Neural cell (in vitro differentiated cells): ENCODE measurements around the gene GAB4. TPM values are rescaled to one million over a fixed set of nuclear protein-coding genes. Genes with fewer than 3 reads are reported as not detected.

ENCODE experiments used
- H2AFZ ChIP-seq: fragments of 200-600, 300-800 bp; sonication (generic), shearing (Covaris generic); 2 replicates; pipeline ENCODE4 v1.6.0; 2014; ENCODE audit warnings: low read depth, mild to moderate bottlenecking, antibody characterized with exemption, low read length, moderate library complexity
- H3F3A ChIP-seq: fragments of 200-600 bp; shearing (Covaris generic); 2 replicates; pipeline ENCODE4 v1.6.1; 2016; ENCODE audit warnings: mild to moderate bottlenecking, moderate library complexity, mixed read lengths, antibody characterized with exemption, low read length; ENCODE audit not compliant: insufficient read depth, poor library complexity, severe bottlenecking
- H3K27ac ChIP-seq: fragments of 200-600, 300-800 bp; sonication (generic), shearing (Covaris generic); 2 replicates; pipeline ENCODE4 v1.5.1; 2014; ENCODE audit warnings: mild to moderate bottlenecking, low read length, moderate library complexity
- H3K27me3 ChIP-seq: fragments of 300-800, 200-600 bp; sonication (generic), shearing (Covaris generic); 2 replicates; pipeline ENCODE4 v1.6.0; 2014; ENCODE audit warnings: mild to moderate bottlenecking, low read depth, low read length, moderate library complexity; ENCODE audit not compliant: insufficient read depth
- H3K36me3 ChIP-seq: fragments of 300-800, 200-600 bp; sonication (generic), shearing (Covaris generic); 2 replicates; pipeline ENCODE4 v1.5.1; 2014; ENCODE audit warnings: mild to moderate bottlenecking, antibody characterized with exemption, low read length, moderate library complexity; ENCODE audit not compliant: insufficient read depth
- H3K4me2 ChIP-seq: fragments of 300-800, 200-600 bp; sonication (generic), shearing (Covaris generic); 2 replicates; pipeline ENCODE4 v1.6.0; 2014; ENCODE audit warnings: mild to moderate bottlenecking, low read length
- H3K4me3 ChIP-seq: fragments of 300-800, 200-600 bp; sonication (generic), shearing (Covaris generic); 2 replicates; pipeline ENCODE4 v1.5.1; 2014; ENCODE audit warnings: mild to moderate bottlenecking, low read length, moderate library complexity
- H3K79me2 ChIP-seq: fragments of 200-600 bp; shearing (Covaris generic); replicated peaks from 2 replicates; pipeline ENCODE4 v1.6.0; 2014; ENCODE audit warnings: mild to moderate bottlenecking, low read length, moderate library complexity; ENCODE audit not compliant: insufficient read depth
- H3K9ac ChIP-seq: fragments of 300-800, 200-600 bp; sonication (generic), shearing (Covaris generic); 2 replicates; pipeline ENCODE4 v1.6.1; 2016; ENCODE audit warnings: mild to moderate bottlenecking, low read length, mixed read lengths
- H3K9me2 ChIP-seq: fragments of 200-600 bp; shearing (Covaris generic); 2 replicates; pipeline ENCODE4 v1.6.1; 2016; ENCODE audit warnings: mild to moderate bottlenecking, low read length, mixed read lengths; ENCODE audit not compliant: insufficient read depth
- H3K9me3 ChIP-seq: fragments of 200-600, 300-800 bp; sonication (generic), shearing (Covaris generic); 2 replicates; pipeline ENCODE4 v1.6.1; 2016; ENCODE audit warnings: mild to moderate bottlenecking, mixed run types, low read length, moderate library complexity, mixed read lengths
- H4K20me1 ChIP-seq: fragments of 200-600 bp; shearing (Covaris generic); 2 replicates; pipeline ENCODE4 v1.6.1; 2016; ENCODE audit warnings: mild to moderate bottlenecking, mixed run types; ENCODE audit not compliant: insufficient read depth
- EP300 ChIP-seq: fragments of 450-650 bp; conservative IDR thresholded peaks from 2 replicates; pipeline ENCODE4 v1.6.1; 2014; ENCODE audit warnings: antibody characterized with exemption, mild to moderate bottlenecking, moderate library complexity; ENCODE audit not compliant: poor library complexity, severe bottlenecking
- EZH2 ChIP-seq: fragments of 200-600, 300-800 bp; shearing (Covaris generic), sonication (generic); IDR thresholded peaks from 2 replicates; pipeline ENCODE4 v1.6.1; 2014; ENCODE audit warnings: antibody characterized with exemption, low read length, borderline replicate concordance, mild to moderate bottlenecking; ENCODE audit not compliant: insufficient read depth, poor library complexity, severe bottlenecking
- MXI1 ChIP-seq: fragments of 450-650 bp; conservative IDR thresholded peaks from 2 replicates; pipeline ENCODE4 v1.6.1; 2014; ENCODE audit warnings: antibody characterized with exemption, mild to moderate bottlenecking; ENCODE audit not compliant: poor library complexity, severe bottlenecking
- POLR2AphosphoS5 ChIP-seq: IDR thresholded peaks from 2 replicates; pipeline ENCODE4 v1.6.1; 2012
- RAD21 ChIP-seq: fragments of 450-650 bp; conservative IDR thresholded peaks from 2 replicates; pipeline ENCODE4 v1.6.1; 2014; ENCODE audit warnings: antibody characterized with exemption, mild to moderate bottlenecking, moderate library complexity
- REST ChIP-seq: IDR thresholded peaks from 2 replicates; pipeline ENCODE4 v1.6.1; 2012; ENCODE audit warnings: borderline replicate concordance
- SMC3 ChIP-seq: fragments of 450-650 bp; conservative IDR thresholded peaks from 2 replicates; pipeline ENCODE4 v1.6.1; 2014; ENCODE audit warnings: antibody characterized with exemption, mild to moderate bottlenecking, moderate library complexity; ENCODE audit not compliant: poor library complexity
- TAF1 ChIP-seq: IDR thresholded peaks from 2 replicates; pipeline ENCODE4 v1.6.1; 2012; ENCODE audit warnings: low read depth
- polyA plus RNA-seq: library from polyadenylated mRNA; depleted of rRNA; stranded (reverse); fragments of >200 nt; gene quantifications from 2 replicates; pipeline ENCODE4 v1.2.3, GENCODE V29; 2014
- TF ChIP-seq, protein P1 (sequence below): fragments of 450-650 bp; IDR thresholded peaks from 2 replicates; pipeline ENCODE4 v1.5.1; 2014; ENCODE audit warnings: antibody characterized with exemption, mild to moderate bottlenecking, moderate library complexity; ENCODE audit not compliant: poor library complexity, severe bottlenecking

GAB4 gene
- polyA plus RNA-seq, 1 donor from 2014 or later, result not detected

GRCh38 chr22:16969508-16970327 lies 38.3 kb downstream of the GAB4 start:
- H3K36me3 ChIP-seq, result no peaks in the 10 kb centered on the region
- H3K27ac ChIP-seq, result no peak overlapping the region
- no peaks in the 10 kb centered on the region for H3K9me3 ChIP-seq
- H3K4me2 ChIP-seq, result no peak overlapping the region
- H3K79me2 ChIP-seq, result no peaks in the 10 kb centered on the region
- no peak for TF ChIP-seq RAD21
- TF ChIP-seq, protein P1, sequence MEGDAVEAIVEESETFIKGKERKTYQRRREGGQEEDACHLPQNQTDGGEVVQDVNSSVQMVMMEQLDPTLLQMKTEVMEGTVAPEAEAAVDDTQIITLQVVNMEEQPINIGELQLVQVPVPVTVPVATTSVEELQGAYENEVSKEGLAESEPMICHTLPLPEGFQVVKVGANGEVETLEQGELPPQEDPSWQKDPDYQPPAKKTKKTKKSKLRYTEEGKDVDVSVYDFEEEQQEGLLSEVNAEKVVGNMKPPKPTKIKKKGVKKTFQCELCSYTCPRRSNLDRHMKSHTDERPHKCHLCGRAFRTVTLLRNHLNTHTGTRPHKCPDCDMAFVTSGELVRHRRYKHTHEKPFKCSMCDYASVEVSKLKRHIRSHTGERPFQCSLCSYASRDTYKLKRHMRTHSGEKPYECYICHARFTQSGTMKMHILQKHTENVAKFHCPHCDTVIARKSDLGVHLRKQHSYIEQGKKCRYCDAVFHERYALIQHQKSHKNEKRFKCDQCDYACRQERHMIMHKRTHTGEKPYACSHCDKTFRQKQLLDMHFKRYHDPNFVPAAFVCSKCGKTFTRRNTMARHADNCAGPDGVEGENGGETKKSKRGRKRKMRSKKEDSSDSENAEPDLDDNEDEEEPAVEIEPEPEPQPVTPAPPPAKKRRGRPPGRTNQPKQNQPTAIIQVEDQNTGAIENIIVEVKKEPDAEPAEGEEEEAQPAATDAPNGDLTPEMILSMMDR, result no peak
- H4K20me1 ChIP-seq, result no peaks in the 10 kb centered on the region
- H3F3A ChIP-seq, result no peaks in the 10 kb centered on the region
- H2AFZ ChIP-seq, result no peak overlapping the region
- no peak overlapping the region for H3K9ac ChIP-seq
- H3K27me3 ChIP-seq, result no peaks in the 10 kb centered on the region
- H3K4me3 ChIP-seq, result no peak overlapping the region
- H3K9me2 ChIP-seq, result no peaks in the 10 kb centered on the region

- H2AFZ ChIP-seq, result no peak overlapping the region
- H3K9ac ChIP-seq, result no peak overlapping the region
- H3K27ac ChIP-seq, result no peak overlapping the region
- H3K79me2 ChIP-seq, result no peaks in the 10 kb centered on the region
- no peaks in the 10 kb centered on the region for H3K9me2 ChIP-seq
- TF ChIP-seq SMC3, result no peak
- no peak for TF ChIP-seq MXI1
- TF ChIP-seq RAD21, result no peak
- TF ChIP-seq, protein P1, result no peak
- no peak for TF ChIP-seq TAF1
- no peak for TF ChIP-seq POLR2AphosphoS5
- TF ChIP-seq EZH2, result no peak
- no peak for TF ChIP-seq EP300
- TF ChIP-seq REST, result no peak
- H3K4me2 ChIP-seq, result no peak overlapping the region
- H3K36me3 ChIP-seq, result no peaks in the 10 kb centered on the region
- H3K9me3 ChIP-seq, result no peaks in the 10 kb centered on the region
- no peaks in the 10 kb centered on the region for H3F3A ChIP-seq
- H3K4me3 ChIP-seq, result no peak overlapping the region
- no peaks in the 10 kb centered on the region for H3K27me3 ChIP-seq
- no peaks in the 10 kb centered on the region for H4K20me1 ChIP-seq
Observed at GRCh38 chr22:16968218-16968595, 39.8 kb downstream of the GAB4 start.
